Measurements from ENCODE around the gene TNK2. TPM values are rescaled to one million over a fixed set of nuclear protein-coding genes. Genes with fewer than 3 reads are reported as not detected.

The TNK2 gene
- total and polyA plus RNA-seq, 2 of the 8 experiments (the other 6 are each of a cell fraction or from before 2014, with no cell fraction given) = 10.4 to 33.9 TPM

GRCh38 chr3:195823999-195824398, 84.4 kb downstream of the TNK2 start (continued):
- TF ChIP-seq CTCF (IDR thresholded peaks at IDR 0.05; ENCODE audit: control extremely low read depth in 1 of 3, insufficient read depth in 1 of 3, low read depth in 1 of 3, low read length in 3 of 3) = peak; percentile 3 to 22 (median 14); a peak in 3 of 4 replicates
- TF ChIP-seq CBX5 (IDR thresholded peaks at IDR 0.05; ENCODE audit: low read depth, low read length) = no peak
- TF ChIP-seq ATF3 (IDR thresholded peaks at IDR 0.05; ENCODE audit: insufficient read depth, low read depth, low read length) = no peak
- no peak for TF ChIP-seq KDM1A (IDR thresholded peaks at IDR 0.05; ENCODE audit: borderline replicate concordance, low read length)
- TF ChIP-seq TBP (IDR thresholded peaks at IDR 0.05; ENCODE audit: low read depth, low read length) = no peak
- TF ChIP-seq USF2 (IDR thresholded peaks at IDR 0.05; ENCODE audit: low read length) = no peak
- TF ChIP-seq RAD21 (IDR thresholded peaks at IDR 0.05 in 1 of 2, conservative IDR thresholded peaks at IDR 0.05 in 1 of 2; ENCODE audit: low read depth in 2 of 2, low read length in 2 of 2) = peak; percentile 24 to 37; a peak in 3 of 4 replicates
- peak; percentile 60 for TF ChIP-seq MAFK (IDR thresholded peaks at IDR 0.05; ENCODE audit: low read depth, low read length)
- TF ChIP-seq TEAD4 (IDR thresholded peaks at IDR 0.05; ENCODE audit: low read depth, low read length) = no peak
- TF ChIP-seq CBX8 (IDR thresholded peaks at IDR 0.05; ENCODE audit: borderline replicate concordance, low read depth, low read length) = no peak
- no peak for TF ChIP-seq KDM4A (IDR thresholded peaks at IDR 0.05; ENCODE audit: low read depth, low read length, severe bottlenecking)
